ENCODE data around the gene PKDCC.
A peak's percentile ranks its signal among the peaks of the same experiment; 100 is the strongest.

PKDCC gene

GRCh38 chr2:42090216-42090615 is 42.4 kb downstream of the PKDCC start:
- DNase-seq: no peak

GRCh38 chr2:42091671-42092070 is 43.9 kb downstream of the PKDCC start:
- DNase-seq: no peak

GRCh38 chr2:42092084-42092996 is 44.5 kb downstream of the PKDCC start:
- no peak for DNase-seq

- no peak for DNase-seq
Measured at GRCh38 chr2:42094114-42094513, 46.3 kb downstream of the PKDCC start.

GRCh38 chr2:42095923-42096408 is 48.1 kb downstream of the PKDCC start:
- DNase-seq: peak; percentile 65

GRCh38 chr2:42096869-42097591 is 49.2 kb downstream of the PKDCC start:
- DNase-seq: no peak

GRCh38 chr2:42098571-42099437 is 51.0 kb downstream of the PKDCC start:
- DNase-seq: no peak

GRCh38 chr2:42099438-42100173 is 51.8 kb downstream of the PKDCC start:
- DNase-seq: no peak

- no peak for DNase-seq
Measured at GRCh38 chr2:42100683-42101205, 52.9 kb downstream of the PKDCC start.

GRCh38 chr2:42101206-42102023 is 53.6 kb downstream of the PKDCC start:
- DNase-seq: no peak

GRCh38 chr2:42102024-42102590 is 54.3 kb downstream of the PKDCC start:
- DNase-seq: no peak

- no peak for DNase-seq
Measured at GRCh38 chr2:42102591-42103450, 55.0 kb downstream of the PKDCC start.

GRCh38 chr2:42103829-42104228 is 56.0 kb downstream of the PKDCC start:
- no peak for DNase-seq

- no peak for DNase-seq
Measured at GRCh38 chr2:42104621-42105020, 56.8 kb downstream of the PKDCC start.

GRCh38 chr2:42105330-42106256 is 57.8 kb downstream of the PKDCC start:
- DNase-seq: no peak

GRCh38 chr2:42106257-42106816 is 58.5 kb downstream of the PKDCC start:
- no peak for DNase-seq

- no peak for DNase-seq
Measured at GRCh38 chr2:42107249-42108042, 59.6 kb downstream of the PKDCC start.

Data from NCI-H2171 (cell line).